ENCODE results near the gene TMEM258.

DNA sequence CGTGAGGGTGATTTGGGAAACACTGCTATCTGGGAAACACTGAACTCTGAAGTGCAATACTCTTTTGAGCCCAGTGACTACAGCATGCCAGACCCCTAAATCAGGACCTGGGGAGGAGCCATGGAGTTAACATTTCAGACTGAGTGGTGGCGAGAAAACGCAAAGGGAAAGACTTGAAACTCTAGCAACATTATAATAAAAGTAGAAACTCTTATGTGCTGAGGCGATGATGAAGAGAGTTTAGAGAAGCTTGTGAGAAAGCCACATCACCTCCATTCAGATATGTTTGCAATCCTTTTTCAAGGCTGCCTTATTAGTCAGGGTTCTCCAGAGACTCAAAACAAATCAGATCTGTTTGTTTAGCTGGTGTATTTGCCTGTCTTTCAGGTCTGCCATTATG is 2.2 kb upstream of the TMEM258 start:
- TF ChIP-seq EZH2 (IDR thresholded peaks at IDR 0.05; ENCODE audit: insufficient read depth, poor library complexity, severe bottlenecking) (no peak), EZH2phosphoT487 (IDR thresholded peaks at IDR 0.05; ENCODE audit: insufficient read depth, low read depth) (no peak)
